BE2C (cell line): ENCODE results near the gene CLK1.

ENCODE experiments used
- DNase-seq: peaks from one replicate; pipeline ENCODE4 v3.0.0-alpha.2; 2020
- H3K27me3 ChIP-seq: fragments of 250-450 bp; sonication (Bioruptor Pico); 2 replicates; pipeline ENCODE4 v1.5.1; 2020; ENCODE audit warnings: mild to moderate bottlenecking
- H3K36me3 ChIP-seq: fragments of 250-450 bp; sonication (Bioruptor Pico); 2 replicates; pipeline ENCODE4 v1.5.1; 2020; ENCODE audit warnings: mild to moderate bottlenecking
- H3K4me1 ChIP-seq: fragments of 250-450 bp; sonication (Bioruptor Pico); 2 replicates; pipeline ENCODE4 v1.5.1; 2020
- H3K4me3 ChIP-seq: 2 replicates; pipeline ENCODE4 v1.5.1; 2011; ENCODE audit warnings: low read depth, low read length
- H3K9me3 ChIP-seq: fragments of 250-450 bp; sonication (Bioruptor Pico); 2 replicates; pipeline ENCODE4 v1.5.1; 2020
- TF ChIP-seq, protein P1 (sequence below): IDR thresholded peaks from 2 replicates; pipeline ENCODE4 v1.5.1; 2012; ENCODE audit warnings: mild to moderate bottlenecking, low read depth, low read length

Gene CLK1

DNA sequence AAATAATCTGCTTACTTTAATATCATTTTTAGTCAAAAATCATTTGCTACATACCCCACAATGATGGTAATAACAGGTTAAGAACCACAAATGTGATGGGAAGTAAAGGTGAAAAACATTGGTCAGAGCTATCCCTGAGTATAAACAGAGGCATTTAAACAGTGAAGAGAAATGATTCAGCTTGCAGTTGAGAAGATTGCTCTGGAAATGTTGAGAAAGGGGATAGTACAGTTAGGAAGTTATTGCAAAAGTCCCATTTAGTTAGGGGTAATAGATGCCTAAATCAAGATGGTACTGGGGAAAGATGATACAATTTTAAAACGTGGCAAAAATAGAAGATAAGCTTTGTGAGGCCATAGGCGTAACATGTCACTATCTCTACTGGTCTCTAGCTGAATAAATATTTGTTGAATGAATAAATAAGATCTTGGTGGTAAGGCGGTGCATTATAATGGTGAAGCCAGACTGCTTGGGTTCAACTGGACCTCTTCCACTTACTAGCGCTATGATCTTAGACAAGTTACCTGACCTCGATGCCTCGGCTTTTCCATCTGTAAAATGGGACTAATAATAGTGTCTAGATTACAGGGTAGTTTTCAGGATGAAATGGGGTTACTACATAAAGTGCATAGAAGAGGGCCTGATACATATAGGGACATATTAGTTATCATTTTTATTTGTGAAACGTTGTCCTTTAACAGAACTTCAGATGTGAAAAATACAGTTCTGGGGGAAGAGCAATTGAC, 54.8 kb downstream of the CLK1 start:
- Histone ChIP-seq H3K27me3 (no peaks in the 10 kb centered on the region), H3K4me3 (no peak overlapping the region), H3K4me1 (no peaks in the 10 kb centered on the region), H3K36me3 (peaks cover 18% of the 10 kb centered on the region), H3K9me3 (no peaks in the 10 kb centered on the region)
- TF ChIP-seq, protein P1, sequence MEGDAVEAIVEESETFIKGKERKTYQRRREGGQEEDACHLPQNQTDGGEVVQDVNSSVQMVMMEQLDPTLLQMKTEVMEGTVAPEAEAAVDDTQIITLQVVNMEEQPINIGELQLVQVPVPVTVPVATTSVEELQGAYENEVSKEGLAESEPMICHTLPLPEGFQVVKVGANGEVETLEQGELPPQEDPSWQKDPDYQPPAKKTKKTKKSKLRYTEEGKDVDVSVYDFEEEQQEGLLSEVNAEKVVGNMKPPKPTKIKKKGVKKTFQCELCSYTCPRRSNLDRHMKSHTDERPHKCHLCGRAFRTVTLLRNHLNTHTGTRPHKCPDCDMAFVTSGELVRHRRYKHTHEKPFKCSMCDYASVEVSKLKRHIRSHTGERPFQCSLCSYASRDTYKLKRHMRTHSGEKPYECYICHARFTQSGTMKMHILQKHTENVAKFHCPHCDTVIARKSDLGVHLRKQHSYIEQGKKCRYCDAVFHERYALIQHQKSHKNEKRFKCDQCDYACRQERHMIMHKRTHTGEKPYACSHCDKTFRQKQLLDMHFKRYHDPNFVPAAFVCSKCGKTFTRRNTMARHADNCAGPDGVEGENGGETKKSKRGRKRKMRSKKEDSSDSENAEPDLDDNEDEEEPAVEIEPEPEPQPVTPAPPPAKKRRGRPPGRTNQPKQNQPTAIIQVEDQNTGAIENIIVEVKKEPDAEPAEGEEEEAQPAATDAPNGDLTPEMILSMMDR: no peak
- no peak for DNase-seq
